HTR-8/SVneo (cell line): ENCODE measurements around the gene TRIM13.
"Not testable (repeated sequence)": the region's sequence is repeated elsewhere in the genome, so short reads cannot be mapped to it uniquely, and the experiment has no call there.

Experiments
- DNase-seq: peaks from one replicate; pipeline ENCODE4 v3.0.0; 2011; ENCODE audit warnings: low spot score, mixed read lengths; ENCODE audit not compliant: insufficient read length
- FAIRE-seq: peaks from 2 replicates; lab custom pipeline; 2011; peaks lifted over from hg19 to GRCh38; lab: Jason Lieb, UNC

TRIM13 gene

DNA sequence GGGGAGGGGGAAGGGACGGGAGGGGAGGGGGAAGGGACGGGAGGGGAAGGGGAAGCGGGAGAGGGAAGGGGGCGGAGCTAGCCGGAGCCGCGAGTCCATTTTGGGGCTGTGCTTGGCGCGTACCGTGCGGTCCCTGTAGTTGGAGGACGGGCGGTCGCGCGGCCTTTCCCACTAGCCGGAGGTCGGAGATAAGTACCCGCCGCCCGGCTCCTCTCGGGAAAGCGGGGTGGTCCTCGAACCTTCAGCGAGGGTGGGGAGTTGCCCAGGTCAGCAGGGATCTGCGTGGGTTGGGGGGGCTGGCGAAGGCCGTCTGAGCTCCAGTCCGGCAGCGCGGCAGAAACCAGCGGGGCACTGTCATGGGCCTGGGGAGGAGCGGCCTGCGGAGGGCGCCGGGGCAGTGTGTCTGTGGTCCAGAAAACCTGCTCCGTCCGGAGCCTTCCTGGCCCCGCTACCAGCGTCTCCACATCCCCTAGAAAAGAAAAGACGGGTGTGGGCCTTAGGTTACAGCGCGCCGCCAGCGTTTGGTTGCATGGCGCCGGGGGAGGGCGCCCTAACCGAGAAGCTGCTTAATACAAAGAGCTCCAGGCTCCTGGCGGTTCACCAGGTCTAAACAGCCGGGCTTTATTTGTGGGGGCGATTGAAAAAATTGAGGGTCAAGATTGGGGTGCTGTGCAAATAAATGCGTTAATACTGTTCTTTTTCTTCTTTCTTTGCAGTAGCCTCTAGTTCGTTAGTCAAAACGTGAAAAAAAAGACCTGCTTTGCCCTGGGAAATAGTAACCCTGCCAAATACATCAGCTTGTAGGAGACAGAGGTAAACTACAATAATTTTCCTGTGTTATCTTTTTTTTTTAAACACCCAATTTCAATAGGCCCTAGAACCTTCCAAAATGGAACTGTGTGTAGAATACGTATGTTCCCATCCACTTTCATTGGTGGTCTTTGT, at the start of gene TRIM13:
TRIM13 (plus strand) TSS at position 92 of the 945 bp plus-strand sequence. CDS start 14,899 bp downstream, outside the sequence.
- DNase-seq (peak; percentile 50), FAIRE-seq (no peak)

- DNase-seq, FAIRE-seq: not testable (repeated sequence)
Observed at GRCh38 chr13:49948777-49949270, 48.0 kb upstream of the TRIM13 start.

DNA sequence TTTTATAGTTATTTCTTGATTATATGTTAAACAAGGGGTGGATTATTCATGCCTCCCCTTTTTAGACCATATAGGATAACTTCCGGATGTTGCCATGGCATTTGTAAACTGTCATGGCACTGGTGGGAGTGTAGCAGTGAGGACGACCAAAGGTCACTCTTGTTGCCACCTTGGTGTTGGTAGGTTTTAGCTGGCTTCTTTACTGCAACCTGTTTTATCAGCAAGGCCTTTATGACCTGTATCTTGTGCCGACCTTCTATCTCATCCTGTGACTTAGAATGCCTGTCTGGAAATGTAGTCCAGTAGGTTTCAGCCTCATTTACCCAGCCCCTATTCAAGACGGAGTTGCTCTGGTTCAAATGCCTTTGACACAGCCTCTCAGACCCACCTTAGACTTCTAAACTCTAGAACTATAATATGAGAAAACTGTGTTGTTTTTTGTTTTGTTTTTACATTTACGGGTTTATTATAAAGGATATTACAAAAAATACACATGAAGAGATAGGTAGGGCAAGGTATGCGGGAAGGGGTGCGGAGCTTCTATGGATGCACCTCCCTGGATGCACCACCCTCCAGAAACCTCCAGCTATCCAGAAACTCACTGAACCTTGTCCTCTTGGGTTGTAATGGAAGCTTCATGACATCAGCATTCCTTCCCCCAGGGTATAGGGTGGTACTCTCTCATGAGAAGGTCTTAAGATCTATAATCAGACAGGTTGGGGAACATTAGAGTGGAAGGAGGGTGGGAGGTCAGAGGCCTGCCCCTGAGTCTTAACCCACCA, 44.9 kb upstream of the TRIM13 start:
- DNase-seq (no peak), FAIRE-seq (no peak)

- no peak for FAIRE-seq
- DNase-seq: no peak
Observed at GRCh38 chr13:49953560-49953959, 43.3 kb upstream of the TRIM13 start.

GRCh38 chr13:49954674-49955455, 42.0 kb upstream of the TRIM13 start:
- FAIRE-seq (no peak), DNase-seq (no peak)

GRCh38 chr13:49956131-49956530, 40.7 kb upstream of the TRIM13 start:
- no peak for DNase-seq
- no peak for FAIRE-seq

GRCh38 chr13:49958321-49958720, 38.5 kb upstream of the TRIM13 start:
- no peak for FAIRE-seq
- no peak for DNase-seq

- no peak for FAIRE-seq
- DNase-seq: no peak
Observed at GRCh38 chr13:49967456-49967855, 29.4 kb upstream of the TRIM13 start.

DNA sequence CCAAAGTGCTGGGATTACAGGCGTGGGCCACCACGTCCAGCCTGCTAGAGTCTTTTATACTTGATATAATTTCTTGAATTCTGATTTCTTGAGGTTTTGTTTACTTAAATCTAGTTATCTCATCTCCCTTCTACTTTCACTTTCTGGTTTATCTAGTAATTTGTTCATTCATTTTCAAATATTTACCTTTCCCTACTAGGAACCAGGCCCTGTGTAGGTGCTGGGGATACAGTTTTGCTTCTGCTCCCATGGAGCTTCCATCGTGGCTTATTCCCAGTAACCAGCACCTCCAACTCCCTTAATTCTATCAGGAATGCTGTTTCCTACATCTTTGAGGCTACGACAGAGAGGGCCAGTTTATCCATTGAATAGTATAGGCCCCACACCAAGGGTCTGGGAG, 24.1 kb upstream of the TRIM13 start:
- FAIRE-seq: no peak

DNA sequence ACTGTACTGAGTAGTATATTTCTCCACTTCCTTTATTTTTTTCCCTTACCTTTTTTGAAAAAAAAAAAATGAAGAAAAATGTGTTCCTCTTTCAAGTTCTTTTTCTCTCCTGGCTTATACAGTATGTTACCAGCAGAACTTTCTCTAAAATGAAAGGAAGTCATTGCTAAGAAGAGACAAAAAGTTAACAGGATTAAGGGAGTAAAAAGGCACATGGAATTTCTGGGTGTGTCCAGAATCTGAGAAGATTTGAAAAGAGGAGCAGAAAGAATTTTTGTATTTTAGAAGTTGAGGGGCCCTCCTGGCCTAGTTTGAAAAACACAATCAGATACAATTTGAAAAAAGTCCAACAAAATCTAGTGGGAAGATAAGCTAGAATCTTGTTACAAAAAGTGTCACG, 21.0 kb upstream of the TRIM13 start:
- FAIRE-seq (no peak), DNase-seq (no peak)

More for the DNA sequence above, 24.1 kb upstream of the TRIM13 start:
- DNase-seq: no peak

DNA sequence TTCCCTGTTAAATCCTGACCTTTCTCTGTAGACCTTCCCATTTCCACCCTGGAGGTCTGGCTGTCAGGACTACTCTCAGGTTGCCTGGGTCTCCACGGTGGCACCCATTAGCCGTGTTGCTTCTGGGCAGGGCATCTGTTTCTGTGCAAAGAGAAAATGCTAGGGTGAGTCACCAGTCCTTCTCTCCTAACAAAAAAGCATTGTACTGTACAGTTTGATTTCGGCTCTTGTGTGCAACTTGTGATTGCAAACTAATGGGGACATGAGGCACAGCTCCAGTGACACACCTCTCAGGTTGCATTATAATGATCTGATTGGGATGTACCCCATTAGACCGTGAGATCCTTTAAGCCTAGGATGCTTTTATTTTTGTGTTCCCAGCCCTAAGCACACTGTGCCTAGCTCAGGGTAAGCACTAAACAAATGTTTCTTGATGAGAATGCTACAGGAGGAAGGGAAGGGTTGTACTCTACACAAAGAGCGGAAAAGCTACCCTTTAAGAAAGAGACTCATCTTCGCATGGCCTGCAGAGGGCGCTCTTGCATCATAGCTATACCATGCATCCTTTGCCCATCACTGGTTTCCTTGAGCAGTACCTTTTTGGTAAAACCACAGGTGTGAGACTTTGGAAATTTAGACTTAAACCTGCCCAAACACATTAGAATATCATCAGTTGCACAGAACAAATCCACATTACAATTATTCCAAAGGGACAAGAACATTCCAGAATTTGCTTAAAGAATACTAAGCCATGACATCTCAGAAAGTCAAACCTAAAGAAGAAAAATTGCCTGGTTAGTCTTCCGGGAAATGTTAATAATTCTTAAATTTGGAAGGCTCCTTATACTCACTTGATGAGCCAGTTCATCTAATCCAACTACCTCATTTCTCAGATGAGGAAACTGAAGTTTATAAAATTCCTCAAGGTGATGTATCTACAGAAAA, 20.3 kb upstream of the TRIM13 start:
- FAIRE-seq (no peak), DNase-seq (peak; percentile 38)

GRCh38 chr13:49977992-49978391, 18.9 kb upstream of the TRIM13 start:
- no peak for FAIRE-seq
- no peak for DNase-seq

GRCh38 chr13:49980266-49980665, 16.6 kb upstream of the TRIM13 start:
- DNase-seq: no peak

GRCh38 chr13:49985129-49985528, 11.7 kb upstream of the TRIM13 start:
- FAIRE-seq: no peak

More at GRCh38 chr13:49980266-49980665, 16.6 kb upstream of the TRIM13 start:
- no peak for FAIRE-seq

GRCh38 chr13:49986471-49986870, 10.4 kb upstream of the TRIM13 start:
- DNase-seq (no peak), FAIRE-seq (no peak)

More at GRCh38 chr13:49985129-49985528, 11.7 kb upstream of the TRIM13 start:
- no peak for DNase-seq

GRCh38 chr13:49990612-49991011, 6.2 kb upstream of the TRIM13 start:
- not testable (repeated sequence) for DNase-seq, FAIRE-seq

DNA sequence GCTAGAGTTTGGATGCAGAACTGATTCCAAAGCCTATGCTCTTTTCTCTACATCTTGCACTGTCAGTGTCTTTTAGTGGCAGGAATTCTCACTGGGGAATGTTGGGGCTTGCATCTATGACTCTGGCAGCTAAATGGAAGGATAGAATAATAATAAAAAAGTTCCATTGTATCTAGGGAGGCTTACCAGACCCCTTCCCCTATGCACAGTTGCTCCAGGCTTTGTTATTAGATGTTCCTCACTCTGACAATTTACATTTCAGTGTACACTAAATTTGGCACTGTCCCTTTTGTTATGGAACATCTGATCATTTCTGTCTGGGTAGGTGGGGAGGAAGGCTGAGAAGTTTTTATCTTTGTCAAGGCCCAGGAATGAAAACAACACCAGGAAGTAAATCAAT, 3.7 kb upstream of the TRIM13 start:
- DNase-seq: no peak
- no peak for FAIRE-seq

- no peak for DNase-seq
- no peak for FAIRE-seq
Observed at GRCh38 chr13:49993666-49994065, 3.2 kb upstream of the TRIM13 start.

DNA sequence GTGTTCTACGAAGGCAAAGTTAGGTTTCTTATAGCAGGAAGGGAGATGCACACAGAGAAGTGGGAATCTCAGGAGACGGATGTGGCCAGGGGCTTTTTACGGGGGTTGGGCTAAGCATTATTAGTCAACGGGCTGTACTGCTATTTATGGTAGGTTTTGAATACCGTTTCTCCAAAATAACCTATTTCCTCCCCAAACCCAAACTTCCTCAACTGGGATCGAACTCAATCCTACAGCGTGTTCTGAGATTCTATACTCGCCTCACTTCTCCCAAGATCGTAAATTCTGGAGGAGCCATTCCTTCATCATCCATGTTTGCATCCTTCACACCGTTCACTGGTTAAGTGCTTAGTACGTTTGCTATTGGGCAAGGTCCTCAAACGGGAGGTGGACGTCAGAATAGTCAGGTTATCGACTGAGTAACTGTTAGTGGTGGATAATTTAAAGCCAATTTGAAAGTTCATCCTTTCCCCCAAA, 1.2 kb upstream of the TRIM13 start:
- no peak for FAIRE-seq
- DNase-seq: no peak
